Activated T-helper 1 cell treated with anti-CD3 and anti-CD28 coated beads, Interleukin-2, amount 50 U/mL, for 16 hours (primary cell): ENCODE measurements around the gene MFSD11.
A peak's percentile ranks its signal among the peaks of the same experiment; 100 is the strongest.
"Not testable (repeated sequence)": the region's sequence is repeated elsewhere in the genome, so short reads cannot be mapped to it uniquely, and the experiment has no call there.

ENCODE experiments used
- DNase-seq, 2 donors: peaks; one replicate each; pipeline ENCODE4 v3.0.0-alpha.2; 2020; ENCODE audit warnings: low read depth in 1 of 2, low spot score in 1 of 2

The MFSD11 gene

DNA sequence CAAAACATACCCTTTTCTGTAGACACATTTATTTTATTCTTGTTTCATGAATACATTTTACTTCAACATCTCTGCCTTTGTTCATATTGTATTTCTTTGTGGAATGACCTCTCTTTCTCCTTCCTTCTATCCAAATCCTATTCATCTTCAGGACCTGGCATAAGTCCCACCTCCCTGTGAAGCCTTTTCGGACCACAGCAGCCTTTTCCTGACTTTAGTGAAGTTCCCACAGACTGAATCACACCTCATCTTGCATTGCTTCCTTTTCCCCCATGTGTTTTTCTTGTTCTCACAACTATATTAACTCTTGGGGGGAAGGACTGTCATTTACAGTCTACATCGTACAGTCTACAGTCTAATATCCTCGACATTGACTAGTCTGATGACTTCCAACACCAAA is 58.2 kb downstream of the MFSD11 start:
- no peak for DNase-seq

GRCh38 chr17:76797241-76797840 is 59.4 kb downstream of the MFSD11 start:
- DNase-seq, result no peak

GRCh38 chr17:76801706-76802105 is 63.8 kb downstream of the MFSD11 start:
- no peak for DNase-seq

- DNase-seq, result no peak
These were observed 67.4 kb downstream of the MFSD11 start for GRCh38 chr17:76805319-76805718.

- not testable (repeated sequence) for DNase-seq
These were observed 68.2 kb downstream of the MFSD11 start for GRCh38 chr17:76806151-76806550.

GRCh38 chr17:76806767-76807166 is 68.8 kb downstream of the MFSD11 start:
- DNase-seq, result not testable (repeated sequence)

- DNase-seq, result no peak
These were observed 70.4 kb downstream of the MFSD11 start for GRCh38 chr17:76808326-76808725.

DNA sequence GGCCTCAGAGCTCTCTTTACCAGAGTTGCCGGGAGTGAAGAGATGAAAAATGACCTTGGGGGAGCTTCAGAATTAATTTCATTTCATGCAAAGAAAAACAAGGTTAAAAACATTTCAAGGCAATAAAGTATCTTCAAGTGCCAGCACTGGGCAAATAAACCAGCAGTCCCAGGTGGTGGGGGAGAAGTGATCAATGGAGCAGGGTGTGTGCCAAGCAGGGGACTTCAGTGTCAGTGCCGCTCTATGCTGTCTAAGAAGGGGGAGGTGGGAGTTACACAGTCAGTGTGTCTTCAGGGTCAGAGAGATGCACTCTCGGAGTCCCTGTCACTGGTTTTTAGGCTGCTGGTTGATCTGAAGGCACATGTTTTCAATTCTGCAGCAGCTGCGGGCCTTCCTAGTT is 73.0 kb downstream of the MFSD11 start:
- no peak for DNase-seq

DNA sequence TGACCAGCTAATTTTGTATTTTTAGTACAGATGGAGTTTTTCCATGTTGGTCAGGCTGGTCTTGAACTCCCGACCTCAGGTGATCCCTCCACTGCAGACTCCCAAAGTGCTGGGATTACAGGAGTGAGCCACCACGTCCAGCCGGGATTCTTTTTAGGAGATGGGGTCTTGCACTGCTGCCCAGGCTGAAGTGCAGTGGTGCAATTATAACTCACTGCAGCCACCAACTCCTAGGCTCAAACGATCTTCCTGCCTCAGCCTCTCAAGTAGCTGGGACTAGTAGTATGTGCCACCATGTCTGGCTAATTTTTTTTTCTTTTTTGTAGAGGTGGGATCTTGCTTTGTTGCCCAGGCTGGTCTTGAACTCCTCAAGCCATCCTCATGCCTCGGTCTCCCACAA is 73.9 kb downstream of the MFSD11 start:
- DNase-seq, result no peak

GRCh38 chr17:76812263-76812662 is 74.3 kb downstream of the MFSD11 start:
- no peak for DNase-seq

DNA sequence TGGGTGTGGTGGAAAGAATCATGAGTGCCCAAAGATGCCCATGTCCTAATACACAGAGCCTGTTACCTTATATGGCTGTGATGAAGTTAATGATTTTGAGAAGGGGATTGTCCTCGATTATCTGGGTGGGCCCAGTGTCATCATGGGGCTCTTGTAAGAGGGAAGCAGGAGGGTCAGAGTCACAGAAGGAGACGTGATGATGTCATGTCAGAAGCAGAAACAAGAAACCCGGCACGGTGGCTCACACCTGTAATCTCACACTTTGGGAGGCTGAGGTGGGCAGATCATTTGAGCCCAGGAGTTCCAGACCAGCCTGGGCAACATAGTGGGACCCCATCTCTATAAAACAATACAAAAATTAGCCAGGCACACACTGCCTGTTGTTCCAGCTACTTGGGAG is 75.0 kb downstream of the MFSD11 start:
- no peak for DNase-seq

DNA sequence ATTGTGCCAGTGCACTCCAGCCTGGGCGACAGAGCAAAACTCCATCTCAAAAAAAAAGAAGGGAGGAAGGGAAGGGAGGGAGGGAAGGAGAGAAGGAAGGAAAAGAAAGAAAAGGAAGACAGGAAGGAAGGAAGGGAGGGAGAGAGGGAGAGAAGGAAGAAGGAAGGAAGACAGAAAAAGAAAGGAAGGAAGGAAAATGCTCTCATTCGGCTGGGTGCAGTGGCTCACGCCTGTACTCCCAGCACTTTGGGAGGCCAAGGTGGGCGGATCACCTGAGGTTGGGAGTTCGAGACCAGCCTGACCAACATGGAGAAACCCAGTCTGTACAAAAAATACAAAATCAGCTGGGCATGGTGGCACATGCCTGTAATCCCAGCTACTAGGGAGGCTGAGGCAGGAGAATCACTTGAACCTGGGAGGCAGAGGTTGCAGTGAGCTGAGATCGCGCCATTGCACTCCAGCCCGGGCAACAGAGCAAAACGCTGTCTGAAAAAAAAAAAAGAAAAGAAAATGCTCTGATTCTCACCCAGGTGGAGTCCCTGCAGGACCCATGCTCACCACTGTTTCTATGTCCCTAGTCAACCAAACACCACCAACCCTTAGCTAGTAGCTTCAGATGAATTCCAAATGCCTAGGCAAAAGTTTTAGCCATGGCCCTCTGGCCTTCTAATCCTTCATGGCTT is 78.1 kb downstream of the MFSD11 start:
- DNase-seq, result not testable (repeated sequence)

DNA sequence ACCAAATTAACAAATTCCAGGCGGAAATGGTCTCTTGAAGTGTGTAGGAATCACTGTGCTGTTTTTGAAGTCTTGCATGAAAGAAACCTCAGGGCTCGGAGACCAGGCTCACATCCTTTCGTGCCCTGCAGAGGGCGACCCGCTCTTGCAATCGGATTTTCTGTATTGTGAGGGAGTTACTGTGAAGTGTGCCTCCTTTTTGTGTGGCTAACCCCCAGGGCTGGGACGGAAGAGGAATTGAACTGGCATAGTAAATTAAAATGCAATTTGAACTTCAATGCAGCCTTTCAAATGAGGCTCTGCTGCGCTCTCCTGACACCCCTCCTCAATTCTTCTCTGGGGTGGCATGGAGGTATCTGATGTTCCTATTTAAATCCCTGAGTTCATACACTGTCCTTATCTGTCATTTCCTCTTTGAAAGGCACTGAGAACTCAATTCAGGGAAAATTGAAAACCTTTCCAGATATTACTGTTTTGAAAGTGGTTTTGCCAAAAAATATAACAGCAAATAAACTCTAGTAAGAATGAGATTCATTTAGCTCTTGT is 78.7 kb downstream of the MFSD11 start:
- DNase-seq, result peak; percentile 18 to 21

DNA sequence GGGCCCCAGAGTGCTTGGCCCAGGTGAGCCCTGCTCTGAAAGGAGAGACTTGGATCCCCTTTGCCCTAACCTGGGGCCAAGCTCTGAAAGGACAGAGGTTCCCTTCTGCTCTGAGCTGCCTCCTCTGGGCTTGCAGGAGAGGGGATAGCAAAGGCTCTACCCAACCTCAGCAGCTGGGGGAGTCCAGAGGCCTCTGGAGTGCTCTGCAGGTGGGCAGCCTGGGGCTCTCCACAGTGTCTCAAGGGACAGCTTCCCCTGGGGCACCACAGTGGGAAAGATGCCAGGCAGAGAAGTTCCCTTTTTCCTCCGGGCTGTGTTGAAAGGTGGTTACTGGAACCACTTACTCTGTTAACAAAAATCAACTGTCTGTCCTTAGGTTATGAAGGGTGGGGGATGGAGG is 82.1 kb downstream of the MFSD11 start:
- DNase-seq, result no peak

GRCh38 chr17:76820561-76820960 is 82.6 kb downstream of the MFSD11 start:
- no peak for DNase-seq

DNA sequence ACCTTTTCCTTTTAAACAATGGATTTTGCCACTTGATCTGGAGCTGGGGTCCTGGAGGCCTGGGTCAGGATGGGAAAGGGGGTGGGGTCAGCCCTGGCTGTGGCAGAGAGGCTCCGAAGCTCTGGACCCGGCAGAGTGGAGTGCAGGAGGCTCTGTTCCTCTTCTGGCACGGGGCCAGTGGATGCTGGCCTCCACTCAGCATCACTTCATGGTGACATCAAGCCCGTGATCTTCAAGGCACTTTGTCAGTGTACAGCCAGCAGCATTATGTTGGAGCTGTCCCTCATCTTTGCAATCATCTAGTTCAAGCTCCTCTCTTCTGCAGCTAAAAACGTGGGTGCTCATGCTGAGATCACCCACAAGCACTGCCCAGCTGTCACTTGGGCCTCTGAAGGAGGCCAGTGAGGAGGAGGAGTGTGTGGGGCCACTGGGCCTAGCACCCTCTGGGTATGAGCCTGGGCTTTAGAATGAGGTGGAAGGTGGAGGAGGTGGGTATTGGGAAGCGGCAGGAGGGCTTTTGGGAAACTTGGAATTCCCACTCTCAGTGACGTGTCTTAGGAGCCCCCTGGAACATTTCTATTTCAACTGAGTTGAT is 84.4 kb downstream of the MFSD11 start:
- no peak for DNase-seq

DNA sequence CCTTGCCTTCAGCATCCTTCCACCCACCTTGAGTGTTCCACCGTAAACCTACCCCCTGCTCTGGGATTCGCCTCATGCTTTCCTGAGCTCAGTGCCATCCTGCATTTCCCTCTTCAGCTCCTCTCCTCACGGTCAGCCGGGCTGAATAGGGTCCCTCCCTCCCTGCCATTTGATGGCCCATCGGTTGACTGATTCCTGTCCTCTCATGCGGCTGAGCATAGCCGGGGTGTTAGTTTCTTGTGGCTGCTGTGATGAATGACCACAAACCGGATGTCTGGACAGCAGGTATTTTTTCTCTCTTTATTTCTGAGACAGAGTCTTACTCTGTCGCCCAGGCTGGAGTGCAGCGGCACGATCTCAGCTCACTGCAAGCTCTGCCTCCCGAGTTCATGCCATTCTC is 86.2 kb downstream of the MFSD11 start:
- no peak for DNase-seq

DNA sequence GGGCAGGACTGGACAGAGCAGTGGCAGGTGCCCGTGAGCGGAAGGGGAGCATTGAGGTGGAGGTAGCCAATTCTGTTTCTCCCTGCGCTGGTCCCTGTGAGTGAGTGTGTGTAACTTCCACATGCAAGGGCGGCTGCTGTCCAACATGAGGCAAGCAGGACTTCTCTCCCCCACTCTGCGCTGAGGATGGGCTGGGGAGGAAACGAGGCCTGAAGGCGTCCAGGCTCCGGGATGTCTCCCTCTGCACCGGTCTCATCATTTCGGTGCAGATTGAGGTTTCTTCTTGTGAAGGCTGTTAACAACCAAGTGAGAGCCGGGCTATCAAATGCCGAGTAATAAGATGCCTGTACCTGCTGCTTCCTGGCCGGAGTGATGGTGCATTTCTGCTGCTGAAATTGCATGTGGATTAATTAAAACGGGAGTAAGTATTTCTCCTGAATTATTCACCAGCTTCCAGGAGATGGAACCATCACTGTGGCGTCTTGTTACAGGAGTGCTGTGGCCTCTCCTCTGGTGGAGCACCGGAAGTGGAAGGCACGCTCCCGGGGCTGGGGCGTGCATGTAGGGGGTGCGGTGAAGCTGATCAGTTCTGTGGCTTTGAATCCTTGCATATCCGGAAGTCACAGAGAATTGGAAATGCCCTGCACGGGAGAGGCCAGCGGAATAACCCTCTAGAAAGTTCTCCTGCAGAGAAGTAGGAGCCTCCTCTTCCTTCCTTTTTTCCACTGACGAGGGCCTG is 88.6 kb downstream of the MFSD11 start:
- no peak for DNase-seq

GRCh38 chr17:76827736-76828135 is 89.8 kb downstream of the MFSD11 start:
- DNase-seq, result no peak
